Testis (tissue), 3 donors: ENCODE data around the gene ZBTB39. TPM values are rescaled to one million over a fixed set of nuclear protein-coding genes. Genes with fewer than 3 reads are reported as not detected.

ENCODE experiments used
- DNase-seq: peaks from one replicate; pipeline ENCODE4 v3.0.0-alpha.2; 2019
- H3K27ac ChIP-seq, 2 donors: fragments of 200-600 bp; sonication (generic); one replicate each; pipeline ENCODE4 v1.5.1; 2019
- H3K27me3 ChIP-seq: fragments of 200-600 bp; sonication (generic); one replicate; pipeline ENCODE4 v1.5.1; 2019
- H3K36me3 ChIP-seq: fragments of 200-600 bp; sonication (generic); one replicate; pipeline ENCODE4 v1.5.1; 2017; ENCODE audit warnings: low read depth; ENCODE audit errors: missing control alignments
- H3K4me1 ChIP-seq: fragments of 200-600 bp; sonication (generic); one replicate; pipeline ENCODE4 v1.5.1; 2019
- H3K4me3 ChIP-seq, 2 donors: fragments of 200-600 bp; sonication (generic); one replicate each; pipeline ENCODE4 v1.5.1; 2017 to 2019
- H3K9me3 ChIP-seq: fragments of 200-600 bp; sonication (generic); one replicate; pipeline ENCODE4 v1.5.1; 2017
- CTCF ChIP-seq, 3 experiments: fragments of 450-650 bp in 2 of 3; fragments of 200-600 bp in 1 of 3; sonication (generic) in 1 of 3; IDR thresholded peaks; one replicate each; pipeline ENCODE4 v1.5.1; 2016 to 2019; ENCODE audit warnings: antibody characterized with exemption in 3 of 3, mild to moderate bottlenecking in 2 of 3, moderate library complexity in 1 of 3
- POLR2A ChIP-seq: fragments of 450-650 bp; IDR thresholded peaks from one replicate; pipeline ENCODE4 v1.6.1; 2017; ENCODE audit warnings: antibody characterized with exemption, mild to moderate bottlenecking, moderate library complexity
- WGBS, 2 donors: methylation state at CpG; one replicate each; pipeline ENCODE4 v1.1.5; 2018; 5-methylcytosine and 5-hydroxymethylcytosine counted together
- intact Hi-C: fragments of 100-400 bp; cut with DNase I; formaldehyde crosslinking; loops from one replicate; pipeline ENCODE4 v1.15.1; 2023; ENCODE audit warnings: low total_unique reads
- polyA plus RNA-seq: library from polyadenylated mRNA; stranded (reverse); fragments of 350-450 nt; fragmentation: Illumina TruSeq; extraction: RNeasy Lipid Tissue Mini Kit (QIAGEN cat#74804); gene quantifications from one replicate; pipeline ENCODE4 v1.2.3, GENCODE V29; 2014; ENCODE audit warnings: low read depth, low replicate concordance; ENCODE audit not compliant: insufficient read depth
- total RNA-seq, 2 donors: library from RNA; depleted of rRNA; stranded (reverse); fragments of >200 nt; gene quantifications; one replicate each; pipeline ENCODE4 v1.2.3, GENCODE V29; 2016

Gene ZBTB39
- total and polyA plus RNA-seq, 3 donors from 2014 or later, result 15.3 to 21.7 (median 21.0) TPM

GRCh38 chr12:56998316-56998715 is 8.0 kb downstream of the ZBTB39 start:
- no peak overlapping the region for H3K27ac ChIP-seq
- H3K4me3 ChIP-seq, result no peak overlapping the region
- H3K4me1 ChIP-seq, result peaks cover 8% of the 10 kb centered on the region
- H3K9me3 ChIP-seq, result no peaks in the 10 kb centered on the region
- H3K36me3 ChIP-seq, result no peaks in the 10 kb centered on the region
- no peaks in the 10 kb centered on the region for H3K27me3 ChIP-seq
- no peak for DNase-seq
- intact Hi-C loops, result loop anchor here (10.0 kb wide), 1 partner anchor 224 kb away; no protein-coding TSS in a partner anchor
- no peak for TF ChIP-seq CTCF (IDR thresholded peaks at IDR 0.05)
- 80 to 89% methylated on average over 6 of the region's 6 CpGs for WGBS, 2 donors

GRCh38 chr12:56996793-56997545 is 9.4 kb downstream of the ZBTB39 start:
- peaks cover 8% of the 10 kb centered on the region for H3K4me1 ChIP-seq
- no peaks in the 10 kb centered on the region for H3K36me3 ChIP-seq
- intact Hi-C loops, result loop anchor here (10.0 kb wide), 1 partner anchor 222 kb away; no protein-coding TSS in a partner anchor
- H3K27me3 ChIP-seq, result no peaks in the 10 kb centered on the region
- no peak overlapping the region for H3K4me3 ChIP-seq
- DNase-seq, result no peak
- no peak overlapping the region for H3K27ac ChIP-seq
- no peak for TF ChIP-seq CTCF (IDR thresholded peaks at IDR 0.05)
- TF ChIP-seq POLR2A, result no peak
- no peaks in the 10 kb centered on the region for H3K9me3 ChIP-seq
- 52 to 63% methylated on average over 11 to 12 of the region's 12 CpGs for WGBS, 2 donors

GRCh38 chr12:56995930-56996496 is 10.3 kb downstream of the ZBTB39 start:
- Histone ChIP-seq H3K9me3 (no peaks in the 10 kb centered on the region), H3K4me3 (no peak overlapping the region), H3K27me3 (no peaks in the 10 kb centered on the region), H3K4me1 (peaks cover 8% of the 10 kb centered on the region), H3K27ac (no peak overlapping the region), H3K36me3 (no peaks in the 10 kb centered on the region)
- TF ChIP-seq CTCF (IDR thresholded peaks at IDR 0.05) (no peak), POLR2A (no peak)
- intact Hi-C loops, result loop anchor here (10.0 kb wide), 1 partner anchor 221 kb away; no protein-coding TSS in a partner anchor
- no peak for DNase-seq
- 93 to 97% methylated on average over 11 of the region's 11 CpGs for WGBS, 2 donors

- 94 to 95% methylated on average over 19 to 26 of the region's 26 CpGs for WGBS, 2 donors
- no peaks in the 10 kb centered on the region for H3K36me3 ChIP-seq
These were observed 11.0 kb downstream of the ZBTB39 start for GRCh38 chr12:56995201-56995929.

More at GRCh38 chr12:56995201-56995929, 11.0 kb downstream of the ZBTB39 start:
- no peak for TF ChIP-seq CTCF (IDR thresholded peaks at IDR 0.05)
- no peak for TF ChIP-seq POLR2A
- intact Hi-C loops, result loop anchor here (10.0 kb wide), 1 partner anchor 221 kb away; no protein-coding TSS in a partner anchor
- Histone ChIP-seq H3K27me3 (no peaks in the 10 kb centered on the region), H3K4me3 (no peak overlapping the region), H3K27ac (no peak overlapping the region), H3K4me1 (peaks cover 8% of the 10 kb centered on the region), H3K9me3 (no peaks in the 10 kb centered on the region)
- no peak for DNase-seq
